Fibroblast of skin of right biceps (primary cell): ENCODE data around the gene WFDC6.

ENCODE experiments used
- DNase-seq: peaks from one replicate; pipeline ENCODE4 v3.0.0-alpha.2; 2013

The WFDC6 gene

GRCh38 chr20:45515147-45515913 is 24.0 kb downstream of the WFDC6 start, which contains the start of gene SPINT3:
Gene SPINT3 (minus strand): TSS chr20:45515622. CDS start chr20:45515608, 14 bp downstream.
- no peak for DNase-seq

GRCh38 chr20:45510242-45510862 is 28.9 kb downstream of the WFDC6 start:
- no peak for DNase-seq

- DNase-seq = no peak
Observed at GRCh38 chr20:45509091-45509490, 30.2 kb downstream of the WFDC6 start.

GRCh38 chr20:45508068-45508886 is 31.0 kb downstream of the WFDC6 start:
- no peak for DNase-seq

- DNase-seq = no peak
Observed at GRCh38 chr20:45507011-45507820, 32.1 kb downstream of the WFDC6 start.

GRCh38 chr20:45506398-45506797 is 32.9 kb downstream of the WFDC6 start:
- DNase-seq = no peak

GRCh38 chr20:45503403-45503802 is 35.9 kb downstream of the WFDC6 start:
- DNase-seq = no peak

- DNase-seq = no peak
Observed at GRCh38 chr20:45502561-45502960, 36.7 kb downstream of the WFDC6 start.

GRCh38 chr20:45501600-45501999 is 37.7 kb downstream of the WFDC6 start:
- DNase-seq = no peak

GRCh38 chr20:45500022-45500421 is 39.3 kb downstream of the WFDC6 start:
- no peak for DNase-seq

- no peak for DNase-seq
Observed at GRCh38 chr20:45497971-45498494, 41.2 kb downstream of the WFDC6 start.

- DNase-seq = no peak
Observed at GRCh38 chr20:45496166-45496565, 43.1 kb downstream of the WFDC6 start.

GRCh38 chr20:45495501-45495941 is 43.8 kb downstream of the WFDC6 start:
- no peak for DNase-seq

- no peak for DNase-seq
Observed at GRCh38 chr20:45489083-45489531, 50.2 kb downstream of the WFDC6 start.

- no peak for DNase-seq
Observed at GRCh38 chr20:45487231-45487635, 52.0 kb downstream of the WFDC6 start.

GRCh38 chr20:45485388-45485787 is 53.9 kb downstream of the WFDC6 start:
- no peak for DNase-seq

GRCh38 chr20:45484676-45485075 is 54.6 kb downstream of the WFDC6 start:
- no peak for DNase-seq
